Activated naive CD8-positive, alpha-beta T cell treated with anti-CD3 and anti-CD28 coated beads, Interleukin-2, amount 50 U/mL, for 16 hours (primary cell): Measurements from ENCODE around the gene TCF7L2.

Source experiments
- DNase-seq: peaks from one replicate; pipeline ENCODE4 v3.0.0-alpha.2; 2020; ENCODE audit warnings: low read depth, low spot score

TCF7L2 gene

GRCh38 chr10:112966194-112966855 is 16.3 kb downstream of the TCF7L2 start:
- no peak for DNase-seq

GRCh38 chr10:112967200-112967599 is 17.2 kb downstream of the TCF7L2 start:
- DNase-seq: no peak

- no peak for DNase-seq
Observed at GRCh38 chr10:112969131-112969530, 19.1 kb downstream of the TCF7L2 start.

- DNase-seq: no peak
Observed at GRCh38 chr10:112969542-112969941, 19.5 kb downstream of the TCF7L2 start.

- no peak for DNase-seq
Observed at GRCh38 chr10:112970021-112970420, 20.0 kb downstream of the TCF7L2 start.

GRCh38 chr10:112972606-112973005 is 22.6 kb downstream of the TCF7L2 start:
- no peak for DNase-seq

- no peak for DNase-seq
Observed at GRCh38 chr10:112973046-112973445, 23.0 kb downstream of the TCF7L2 start.

GRCh38 chr10:112973805-112974204 is 23.8 kb downstream of the TCF7L2 start:
- DNase-seq: no peak

- no peak for DNase-seq
Observed at GRCh38 chr10:112977426-112977898, 27.4 kb downstream of the TCF7L2 start.

- DNase-seq: no peak
Observed at GRCh38 chr10:112979927-112980326, 29.9 kb downstream of the TCF7L2 start.

- no peak for DNase-seq
Observed at GRCh38 chr10:112980937-112981336, 30.9 kb downstream of the TCF7L2 start.

GRCh38 chr10:112981553-112981952 is 31.5 kb downstream of the TCF7L2 start:
- no peak for DNase-seq

- DNase-seq: no peak
Observed at GRCh38 chr10:112983444-112984056, 33.5 kb downstream of the TCF7L2 start.

GRCh38 chr10:112984756-112985155 is 34.7 kb downstream of the TCF7L2 start:
- DNase-seq: no peak

- no peak for DNase-seq
Observed at GRCh38 chr10:112985690-112986543, 35.9 kb downstream of the TCF7L2 start.

- no peak for DNase-seq
Observed at GRCh38 chr10:112986544-112987190, 36.6 kb downstream of the TCF7L2 start.

- no peak for DNase-seq
Observed at GRCh38 chr10:112988839-112989406, 38.9 kb downstream of the TCF7L2 start.

- no peak for DNase-seq
Observed at GRCh38 chr10:112989826-112990225, 39.8 kb downstream of the TCF7L2 start.

- DNase-seq: no peak
Observed at GRCh38 chr10:112990271-112990670, 40.2 kb downstream of the TCF7L2 start.

- no peak for DNase-seq
Observed at GRCh38 chr10:112991888-112992491, 41.9 kb downstream of the TCF7L2 start.

- no peak for DNase-seq
Observed at GRCh38 chr10:112996462-112996861, 46.4 kb downstream of the TCF7L2 start.
